Small intestine (tissue), 7 donors: ENCODE measurements around the gene CARF. TPM values are rescaled to one million over a fixed set of nuclear protein-coding genes. Genes with fewer than 3 reads are reported as not detected.
"Not testable (repeated sequence)": the region's sequence is repeated elsewhere in the genome, so short reads cannot be mapped to it uniquely, and the experiment has no call there.

ENCODE experiments used
- DNase-seq, 2 donors: peaks; one replicate each; pipeline versions ENCODE4 v3.0.0 to v3.0.0-alpha.2; 2013
- FAIRE-seq: peaks from 2 replicates; lab custom pipeline; 2012; peaks lifted over from hg19 to GRCh38; lab: Jason Lieb, UNC
- H3K27ac ChIP-seq, 3 donors: one replicate each; pipeline ENCODE4 v1.5.1; 2013; ENCODE audit warnings: low read length in 2 of 3, mild to moderate bottlenecking in 2 of 3, control low read depth in 1 of 3, inconsistent platforms in 1 of 3, low read depth in 1 of 3, moderate library complexity in 1 of 3
- H3K27me3 ChIP-seq, 3 donors: one replicate each; pipeline ENCODE4 v1.6.1; 2013; ENCODE audit warnings: low read length in 3 of 3, inconsistent platforms in 1 of 3; ENCODE audit not compliant: control insufficient read depth in 3 of 3, insufficient read depth in 3 of 3
- H3K36me3 ChIP-seq, 3 donors: one replicate each; pipeline ENCODE4 v1.6.1; 2013; ENCODE audit warnings: low read length in 3 of 3, inconsistent platforms in 1 of 3, low read depth in 1 of 3, mild to moderate bottlenecking in 1 of 3, moderate library complexity in 1 of 3; ENCODE audit not compliant: control insufficient read depth in 3 of 3, insufficient read depth in 2 of 3
- H3K4me1 ChIP-seq, 3 donors: one replicate each; pipeline ENCODE4 v1.6.1; 2013; ENCODE audit warnings: low read length in 2 of 3, inconsistent platforms in 1 of 3, low read depth in 1 of 3, mild to moderate bottlenecking in 1 of 3, moderate library complexity in 1 of 3; ENCODE audit not compliant: control insufficient read depth in 3 of 3, insufficient read depth in 2 of 3
- H3K4me3 ChIP-seq, 3 donors: one replicate each; pipeline ENCODE4 v1.5.1; 2013; ENCODE audit warnings: low read length in 3 of 3, control low read depth in 1 of 3, inconsistent platforms in 1 of 3, low read depth in 1 of 3, mild to moderate bottlenecking in 1 of 3, moderate library complexity in 1 of 3
- H3K9me3 ChIP-seq, 2 donors: one replicate each; pipeline ENCODE4 v1.6.1; 2013; ENCODE audit warnings: low read depth in 1 of 2, low read length in 1 of 2; ENCODE audit not compliant: control insufficient read depth in 2 of 2, insufficient read depth in 1 of 2
- WGBS, 3 donors: extraction: QIAGEN DNeasy Blood & Tissue Kit; methylation state at CpG; one replicate each; pipeline ENCODE4 v1.1.7; 2013; 5-methylcytosine and 5-hydroxymethylcytosine counted together
- polyA plus RNA-seq, 4 donors: library from polyadenylated mRNA; stranded (reverse) in 3 of 4; unstranded in 1 of 4; fragments of 200-250 nt in 3 of 4; fragments of 120-200 nt in 1 of 4; gene quantifications; one replicate each; pipeline versions ENCODE4 v1.2.1 to v1.2.3, GENCODE V29; 2013
- donor health status: healthy with polysubstance abuse.
- donor health status: control.
- donor health status: control.
- donor health status: Bipolar disorder and iron deficiency.
- donor health status: healthy.

Gene CARF
- polyA plus RNA-seq, 4 donors: 0.89 to 9.3 (median 1.7) TPM

- DNase-seq (no peak), FAIRE-seq (no peak)
- no peaks in the 10 kb centered on the region for H3K27me3 ChIP-seq
- H3K4me3 ChIP-seq: no peak overlapping the region
- no peak overlapping the region for H3K27ac ChIP-seq
- H3K36me3 ChIP-seq: peaks cover 0 to 2% (median 0%) of the 10 kb centered on the region in 3 donors
- no peaks in the 10 kb centered on the region for H3K4me1 ChIP-seq
- peaks cover 0 to 4% of the 10 kb centered on the region in 2 donors for H3K9me3 ChIP-seq
- 94 to 99% (median 97%) methylated on average over 2 of the region's 2 CpGs for WGBS, 3 donors
Observed at GRCh38 chr2:202945497-202945896, 33.4 kb downstream of the CARF start.

- WGBS, 3 donors: 89 to 97% (median 91%) methylated on average over 3 of the region's 3 CpGs
Observed at GRCh38 chr2:202949333-202949732, 37.3 kb downstream of the CARF start.

GRCh38 chr2:202950592-202950991, 38.5 kb downstream of the CARF start:
- Histone ChIP-seq H3K36me3 (peaks cover 0 to 4% (median 0%) of the 10 kb centered on the region in 3 donors), H3K9me3 (peaks cover 0 to 4% of the 10 kb centered on the region in 2 donors), H3K4me1 (no peaks in the 10 kb centered on the region), H3K4me3 (no peak overlapping the region), H3K27me3 (no peaks in the 10 kb centered on the region), H3K27ac (no peak overlapping the region)
- DNase-seq (no peak), FAIRE-seq (no peak)
- WGBS, 3 donors: 43 to 64% (median 51%) methylated on average over 2 of the region's 2 CpGs

More at GRCh38 chr2:202949333-202949732, 37.3 kb downstream of the CARF start:
- not testable (repeated sequence) for H3K27me3 ChIP-seq, H3K4me1 ChIP-seq, H3K9me3 ChIP-seq, H3K4me3 ChIP-seq, DNase-seq, H3K27ac ChIP-seq, H3K36me3 ChIP-seq, FAIRE-seq

- H3K27me3 ChIP-seq: no peaks in the 10 kb centered on the region
- 96 to 99% (median 99%) methylated on average over 6 of the region's 6 CpGs for WGBS, 3 donors
- DNase-seq (no peak), FAIRE-seq (no peak)
- no peaks in the 10 kb centered on the region for H3K4me1 ChIP-seq
- no peaks in the 10 kb centered on the region for H3K9me3 ChIP-seq
- no peak overlapping the region for H3K27ac ChIP-seq
- H3K4me3 ChIP-seq: no peak overlapping the region
- peaks cover 0 to 20% (median 0%) of the 10 kb centered on the region in 3 donors for H3K36me3 ChIP-seq
Observed at GRCh38 chr2:202960524-202960923, 48.4 kb downstream of the CARF start.

GRCh38 chr2:202963712-202964111, 51.6 kb downstream of the CARF start:
- Histone ChIP-seq H3K4me3 (no peak overlapping the region), H3K4me1 (no peaks in the 10 kb centered on the region), H3K27me3 (no peaks in the 10 kb centered on the region), H3K27ac (no peak overlapping the region), H3K36me3 (peaks cover 0 to 10% (median 0%) of the 10 kb centered on the region in 3 donors), H3K9me3 (no peaks in the 10 kb centered on the region)
- 95 to 99% (median 96%) methylated on average over 4 of the region's 4 CpGs for WGBS, 3 donors
- FAIRE-seq (no peak), DNase-seq (no peak)

- Histone ChIP-seq H3K9me3 (no peaks in the 10 kb centered on the region), H3K4me1 (no peaks in the 10 kb centered on the region), H3K4me3 (no peak overlapping the region), H3K27me3 (no peaks in the 10 kb centered on the region), H3K27ac (no peak overlapping the region), H3K36me3 (peaks cover 0 to 5% (median 0%) of the 10 kb centered on the region in 3 donors)
- 58 to 72% (median 70%) methylated on average over 5 of the region's 5 CpGs for WGBS, 3 donors
- DNase-seq: peak in 1 of 2 donors; percentile 19
- no peak for FAIRE-seq
Observed at GRCh38 chr2:202965810-202966460, 53.9 kb downstream of the CARF start.

GRCh38 chr2:202969404-202969803, 57.3 kb downstream of the CARF start:
- not testable (repeated sequence) for H3K36me3 ChIP-seq
- WGBS, 3 donors: 48 to 50% (median 50%) methylated on average over 2 of the region's 2 CpGs

GRCh38 chr2:202976809-202977208, 64.7 kb downstream of the CARF start:
- H3K9me3 ChIP-seq: no peaks in the 10 kb centered on the region
- no peaks in the 10 kb centered on the region for H3K4me1 ChIP-seq
- H3K27ac ChIP-seq: no peak overlapping the region
- H3K36me3 ChIP-seq: peaks cover 0 to 21% (median 0%) of the 10 kb centered on the region in 3 donors
- 96 to 98% (median 97%) methylated on average over 3 of the region's 3 CpGs for WGBS, 3 donors
- no peaks in the 10 kb centered on the region for H3K27me3 ChIP-seq
- no peak overlapping the region for H3K4me3 ChIP-seq
- no peak for DNase-seq
- FAIRE-seq: no peak

More at GRCh38 chr2:202969404-202969803, 57.3 kb downstream of the CARF start:
- FAIRE-seq, DNase-seq, H3K9me3 ChIP-seq, H3K27me3 ChIP-seq, H3K27ac ChIP-seq, H3K4me1 ChIP-seq, H3K4me3 ChIP-seq: not testable (repeated sequence)
